Measurements from ENCODE around the gene GDE1. TPM values are rescaled to one million over a fixed set of nuclear protein-coding genes. Genes with fewer than 3 reads are reported as not detected.
A peak's percentile ranks its signal among the peaks of the same experiment; 100 is the strongest.

Gene GDE1, protein sequence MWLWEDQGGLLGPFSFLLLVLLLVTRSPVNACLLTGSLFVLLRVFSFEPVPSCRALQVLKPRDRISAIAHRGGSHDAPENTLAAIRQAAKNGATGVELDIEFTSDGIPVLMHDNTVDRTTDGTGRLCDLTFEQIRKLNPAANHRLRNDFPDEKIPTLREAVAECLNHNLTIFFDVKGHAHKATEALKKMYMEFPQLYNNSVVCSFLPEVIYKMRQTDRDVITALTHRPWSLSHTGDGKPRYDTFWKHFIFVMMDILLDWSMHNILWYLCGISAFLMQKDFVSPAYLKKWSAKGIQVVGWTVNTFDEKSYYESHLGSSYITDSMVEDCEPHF
- 75.3 TPM for total RNA-seq
- long read RNA-seq, transcript GDE1-201 (6 exons, 2,958 nt): major isoform, 93 of 147 reads
- long read RNA-seq, transcript GDE1-203 (6 exons, 2,238 nt): minor isoform, 13 of 147 reads
- long read RNA-seq, partial matches to known transcripts: 35 of 147 reads
- long read RNA-seq, other reads (novel, unspliced or antisense): 6 of 147 reads

DNA sequence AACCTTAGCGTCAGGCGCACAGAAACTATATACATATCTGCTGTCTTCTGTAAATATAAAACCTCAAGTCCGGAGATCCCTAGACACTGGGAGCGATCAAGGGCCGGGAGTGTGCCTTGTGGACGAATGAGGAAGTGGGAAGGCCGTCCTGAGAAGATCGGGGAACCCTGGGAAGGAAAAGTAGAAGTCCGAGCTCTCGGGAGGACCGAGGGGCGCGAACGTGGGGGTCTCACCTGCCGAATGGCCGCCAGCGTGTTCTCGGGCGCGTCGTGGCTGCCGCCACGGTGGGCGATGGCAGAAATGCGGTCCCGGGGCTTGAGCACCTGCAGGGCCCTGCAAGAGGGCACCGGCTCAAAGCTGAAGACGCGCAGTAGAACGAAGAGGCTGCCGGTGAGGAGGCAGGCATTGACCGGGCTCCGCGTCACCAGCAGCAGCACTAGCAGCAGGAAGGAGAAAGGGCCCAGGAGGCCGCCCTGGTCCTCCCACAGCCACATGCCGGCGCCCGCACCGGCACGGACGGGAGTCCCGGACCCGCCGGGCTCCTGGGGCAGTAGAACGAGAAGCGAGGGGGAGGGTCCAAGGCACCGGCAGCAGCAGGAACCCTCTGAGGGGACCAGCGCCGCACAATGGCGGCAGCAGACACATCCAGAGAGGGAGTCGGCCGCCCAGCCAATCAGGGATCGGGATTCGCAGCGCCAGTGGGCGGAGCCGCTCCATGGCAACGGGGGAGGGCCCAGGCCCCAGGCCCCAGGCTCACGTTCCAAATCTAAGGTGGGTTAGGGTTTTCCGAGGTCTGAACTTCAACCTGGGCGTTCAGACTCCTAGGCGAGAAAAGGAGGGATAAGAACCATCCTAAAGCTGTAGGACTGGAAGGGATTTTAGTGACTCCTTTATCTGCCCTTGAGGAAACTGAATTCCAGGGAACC, at the start of gene GDE1:
Gene GDE1 (minus strand): TSS at position 628 of the 926 bp plus-strand sequence. CDS start 134 bp downstream, at position 494.
- TF ChIP-seq, protein P1, sequence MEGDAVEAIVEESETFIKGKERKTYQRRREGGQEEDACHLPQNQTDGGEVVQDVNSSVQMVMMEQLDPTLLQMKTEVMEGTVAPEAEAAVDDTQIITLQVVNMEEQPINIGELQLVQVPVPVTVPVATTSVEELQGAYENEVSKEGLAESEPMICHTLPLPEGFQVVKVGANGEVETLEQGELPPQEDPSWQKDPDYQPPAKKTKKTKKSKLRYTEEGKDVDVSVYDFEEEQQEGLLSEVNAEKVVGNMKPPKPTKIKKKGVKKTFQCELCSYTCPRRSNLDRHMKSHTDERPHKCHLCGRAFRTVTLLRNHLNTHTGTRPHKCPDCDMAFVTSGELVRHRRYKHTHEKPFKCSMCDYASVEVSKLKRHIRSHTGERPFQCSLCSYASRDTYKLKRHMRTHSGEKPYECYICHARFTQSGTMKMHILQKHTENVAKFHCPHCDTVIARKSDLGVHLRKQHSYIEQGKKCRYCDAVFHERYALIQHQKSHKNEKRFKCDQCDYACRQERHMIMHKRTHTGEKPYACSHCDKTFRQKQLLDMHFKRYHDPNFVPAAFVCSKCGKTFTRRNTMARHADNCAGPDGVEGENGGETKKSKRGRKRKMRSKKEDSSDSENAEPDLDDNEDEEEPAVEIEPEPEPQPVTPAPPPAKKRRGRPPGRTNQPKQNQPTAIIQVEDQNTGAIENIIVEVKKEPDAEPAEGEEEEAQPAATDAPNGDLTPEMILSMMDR (IDR thresholded peaks at IDR 0.05): peak; percentile 52
- H3K27me3 ChIP-seq: no peaks in the 10 kb centered on the region
- peak within 1 kb of the TSS; percentile 88 for H3K4me3 ChIP-seq
- H3K36me3 ChIP-seq: peaks cover 7% of the 10 kb centered on the region
- ATAC-seq (peak; percentile 90), DNase-seq (peak; percentile 98)
- H3K4me1 ChIP-seq: peaks cover 48% of the 10 kb centered on the region
- H3K9me3 ChIP-seq: no peaks in the 10 kb centered on the region
- intact Hi-C loops (cut with DNase I): no loop called here
- peak within 1 kb of the TSS; percentile 87 for H3K27ac ChIP-seq

DNA sequence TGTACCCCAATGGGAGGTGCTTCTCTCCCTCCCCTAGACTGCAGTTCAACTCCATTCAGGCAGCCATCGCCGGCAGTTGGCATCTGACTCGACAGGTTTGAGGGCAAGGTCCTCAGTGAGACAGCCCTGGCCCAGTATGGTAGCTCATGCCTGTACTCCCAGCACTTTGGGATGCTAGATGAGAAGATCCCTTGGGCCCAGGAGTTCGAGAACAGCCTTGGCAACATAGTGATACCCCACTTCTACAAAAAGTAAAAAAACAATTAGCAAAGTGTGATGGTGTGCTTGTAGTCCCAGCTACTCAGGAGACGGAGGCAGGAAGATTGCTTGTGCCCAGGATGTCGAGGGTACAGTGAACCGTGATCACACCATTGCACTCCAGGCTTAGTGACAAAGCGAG, 45.7 kb upstream of the GDE1 start:
- intact Hi-C loops (cut with DNase I): no loop called here
- H3K4me3 ChIP-seq: no peak overlapping the region
- no peaks in the 10 kb centered on the region for H3K4me1 ChIP-seq
- TF ChIP-seq, protein P1 (IDR thresholded peaks at IDR 0.05): no peak
- DNase-seq (no peak), ATAC-seq (no peak)
- no peaks in the 10 kb centered on the region for H3K27me3 ChIP-seq
- no peak overlapping the region for H3K27ac ChIP-seq
- peaks cover 75% of the 10 kb centered on the region for H3K36me3 ChIP-seq
- no peaks in the 10 kb centered on the region for H3K9me3 ChIP-seq

DNA sequence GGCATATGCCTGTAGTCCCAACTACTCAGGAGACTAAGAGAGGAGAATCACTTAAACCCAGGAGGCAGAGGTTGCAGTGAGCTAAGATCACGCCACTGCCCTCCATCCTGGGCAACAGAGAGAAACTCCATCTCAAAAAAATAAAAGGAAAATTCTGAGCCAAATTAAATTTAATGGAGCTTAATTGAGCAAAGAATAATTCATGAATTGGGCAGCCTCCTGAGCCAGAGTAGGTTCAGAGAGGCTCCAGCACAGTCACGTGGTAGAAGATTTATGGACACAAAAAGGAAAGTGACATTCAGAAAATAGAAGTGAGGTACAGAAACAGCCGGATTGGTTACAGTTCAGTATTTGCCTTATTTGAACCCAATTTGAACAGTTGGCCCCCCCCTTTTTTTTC, 44.5 kb upstream of the GDE1 start:
- H3K27me3 ChIP-seq: no peaks in the 10 kb centered on the region
- intact Hi-C loops (cut with DNase I): no loop called here
- no peak overlapping the region for H3K27ac ChIP-seq
- no peak for DNase-seq
- H3K4me1 ChIP-seq: no peaks in the 10 kb centered on the region
- TF ChIP-seq, protein P1 (IDR thresholded peaks at IDR 0.05): no peak
- peaks cover 65% of the 10 kb centered on the region for H3K36me3 ChIP-seq
- H3K4me3 ChIP-seq: no peak overlapping the region
- no peak for ATAC-seq
- no peaks in the 10 kb centered on the region for H3K9me3 ChIP-seq

DNA sequence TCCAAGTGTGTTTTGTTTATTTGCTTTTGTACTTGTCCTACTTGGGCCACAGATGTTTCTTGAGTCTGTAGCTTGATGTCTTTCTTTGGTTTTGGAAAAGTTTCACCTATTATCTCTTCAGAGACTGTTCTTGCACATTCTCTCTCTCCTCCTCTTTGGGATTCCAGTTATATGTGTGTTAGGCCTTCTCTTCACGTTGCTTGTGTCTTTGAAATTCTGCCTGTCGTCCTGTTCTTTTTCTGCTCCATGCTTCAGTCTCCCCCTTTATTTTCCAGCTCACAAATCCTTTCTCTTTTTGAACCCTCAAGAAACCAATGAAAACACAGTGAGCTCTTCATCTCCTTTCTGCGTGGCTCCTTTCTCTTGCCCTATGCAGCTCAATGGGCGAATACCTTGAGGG, 41.5 kb upstream of the GDE1 start:
- Histone ChIP-seq H3K4me1 (no peaks in the 10 kb centered on the region), H3K36me3 (peaks cover 36% of the 10 kb centered on the region), H3K27me3 (no peaks in the 10 kb centered on the region), H3K27ac (no peak overlapping the region), H3K4me3 (no peak overlapping the region), H3K9me3 (no peaks in the 10 kb centered on the region)
- intact Hi-C loops (cut with DNase I): no loop called here
- ATAC-seq (no peak), DNase-seq (no peak)
- TF ChIP-seq, protein P1 (IDR thresholded peaks at IDR 0.05): no peak

DNA sequence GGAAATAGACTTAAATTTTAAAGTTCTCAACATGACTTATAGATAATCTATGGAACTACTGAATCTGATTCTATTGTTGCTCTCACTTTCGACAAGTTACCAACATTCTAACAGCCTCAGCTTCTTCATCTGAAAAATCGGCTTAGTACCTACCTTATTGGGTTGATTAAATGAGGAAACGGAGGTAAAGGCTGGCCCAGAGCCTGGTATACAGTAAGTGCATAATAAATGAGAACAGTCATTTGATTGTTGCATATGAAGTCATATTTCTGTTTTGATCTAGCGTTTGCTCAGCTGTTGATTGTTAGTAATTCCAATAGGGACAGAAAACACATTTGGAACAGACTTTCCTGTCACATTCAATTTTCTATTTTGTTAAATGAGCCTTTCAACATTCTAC, 38.2 kb upstream of the GDE1 start:
- no peak overlapping the region for H3K4me3 ChIP-seq
- DNase-seq (no peak), ATAC-seq (no peak)
- no peak overlapping the region for H3K27ac ChIP-seq
- intact Hi-C loops (cut with DNase I): no loop called here
- H3K9me3 ChIP-seq: no peaks in the 10 kb centered on the region
- H3K36me3 ChIP-seq: peaks cover 3% of the 10 kb centered on the region
- H3K27me3 ChIP-seq: no peaks in the 10 kb centered on the region
- TF ChIP-seq, protein P1 (IDR thresholded peaks at IDR 0.05): no peak
- peaks cover 8% of the 10 kb centered on the region for H3K4me1 ChIP-seq

All from upper lobe of right lung (tissue), 1 donor.